Measurements from ENCODE around the gene MRPL14.

DNA sequence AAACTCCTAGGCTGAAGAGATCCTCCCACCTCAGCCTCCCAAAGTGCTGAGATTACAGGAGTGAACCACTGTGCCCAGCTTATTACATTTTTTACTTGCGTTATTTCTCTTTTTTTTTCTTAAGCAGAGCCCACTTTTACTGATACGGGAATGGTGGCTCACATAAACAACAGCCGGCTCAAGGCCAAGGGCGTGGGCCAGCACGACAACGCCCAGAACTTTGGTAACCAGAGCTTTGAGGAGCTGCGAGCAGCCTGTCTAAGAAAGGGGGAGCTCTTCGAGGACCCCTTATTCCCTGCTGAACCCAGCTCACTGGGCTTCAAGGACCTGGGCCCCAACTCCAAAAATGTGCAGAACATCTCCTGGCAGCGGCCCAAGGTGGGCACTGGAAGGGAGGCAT is 41.9 kb upstream of the MRPL14 start:
- TF ChIP-seq, protein P1, sequence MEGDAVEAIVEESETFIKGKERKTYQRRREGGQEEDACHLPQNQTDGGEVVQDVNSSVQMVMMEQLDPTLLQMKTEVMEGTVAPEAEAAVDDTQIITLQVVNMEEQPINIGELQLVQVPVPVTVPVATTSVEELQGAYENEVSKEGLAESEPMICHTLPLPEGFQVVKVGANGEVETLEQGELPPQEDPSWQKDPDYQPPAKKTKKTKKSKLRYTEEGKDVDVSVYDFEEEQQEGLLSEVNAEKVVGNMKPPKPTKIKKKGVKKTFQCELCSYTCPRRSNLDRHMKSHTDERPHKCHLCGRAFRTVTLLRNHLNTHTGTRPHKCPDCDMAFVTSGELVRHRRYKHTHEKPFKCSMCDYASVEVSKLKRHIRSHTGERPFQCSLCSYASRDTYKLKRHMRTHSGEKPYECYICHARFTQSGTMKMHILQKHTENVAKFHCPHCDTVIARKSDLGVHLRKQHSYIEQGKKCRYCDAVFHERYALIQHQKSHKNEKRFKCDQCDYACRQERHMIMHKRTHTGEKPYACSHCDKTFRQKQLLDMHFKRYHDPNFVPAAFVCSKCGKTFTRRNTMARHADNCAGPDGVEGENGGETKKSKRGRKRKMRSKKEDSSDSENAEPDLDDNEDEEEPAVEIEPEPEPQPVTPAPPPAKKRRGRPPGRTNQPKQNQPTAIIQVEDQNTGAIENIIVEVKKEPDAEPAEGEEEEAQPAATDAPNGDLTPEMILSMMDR (conservative IDR thresholded peaks at IDR 0.05; ENCODE audit: low read depth, low read length): no peak
- TF ChIP-seq MXI1 (IDR thresholded peaks at IDR 0.05; ENCODE audit: borderline replicate concordance, low read depth, low read length) (no peak), USF2 (IDR thresholded peaks at IDR 0.05; ENCODE audit: low read depth, low read length) (no peak), SMC3 (IDR thresholded peaks at IDR 0.05; ENCODE audit: low read depth, low read length) (no peak), NFE2L2 (IDR thresholded peaks at IDR 0.05; ENCODE audit: low read depth, low read length) (no peak), POLR2A (IDR thresholded peaks at IDR 0.05; ENCODE audit: low read depth, low read length) (no peak), ELK1 (IDR thresholded peaks at IDR 0.05; ENCODE audit: borderline replicate concordance, low read depth, low read length) (no peak), RAD21 (IDR thresholded peaks at IDR 0.05; ENCODE audit: low read length) (no peak), FOS (IDR thresholded peaks at IDR 0.05; ENCODE audit: low read depth, low read length) (no peak), RFX5 (IDR thresholded peaks at IDR 0.05; ENCODE audit: low read depth, low read length) (no peak)

Measured in IMR-90 (cell line).